ENCODE results near the gene CNIH4.
"Not testable (repeated sequence)": the region's sequence is repeated elsewhere in the genome, so short reads cannot be mapped to it uniquely, and the experiment has no call there.

CNIH4 gene

GRCh38 chr1:224343679-224344078, 13.0 kb upstream of the CNIH4 start:
- H3K79me2 ChIP-seq (ENCODE audit: control insufficient read depth, low read length): no peaks in the 10 kb centered on the region
- H3K27ac ChIP-seq (ENCODE audit: low read depth, low read length): no peak overlapping the region
- peaks cover 21% of the 10 kb centered on the region; the same call in 1 of the 2 replicates for H3K9me3 ChIP-seq (ENCODE audit: control insufficient read depth, insufficient read depth, low read length)
- no peaks in the 10 kb centered on the region for H4K20me1 ChIP-seq (ENCODE audit: control insufficient read depth, insufficient read depth, low read depth, low read length)
- H3K27me3 ChIP-seq (ENCODE audit: control insufficient read depth, low read length): peaks cover 14% of the 10 kb centered on the region
- H3K4me3 ChIP-seq (ENCODE audit: low read length): no peak overlapping the region
- H3K36me3 ChIP-seq (ENCODE audit: control insufficient read depth, low read length): no peaks in the 10 kb centered on the region
- H3K9me2 ChIP-seq (replicated peaks; ENCODE audit: control insufficient read depth, low read length): no peaks in the 10 kb centered on the region
- H3F3A ChIP-seq (ENCODE audit: control insufficient read depth, insufficient read depth): no peaks in the 10 kb centered on the region
- H3K4me2 ChIP-seq (ENCODE audit: low read length): no peak overlapping the region
- H3K4me1 ChIP-seq (ENCODE audit: control insufficient read depth, low read length): no peaks in the 10 kb centered on the region
- no peak for TF ChIP-seq EZH2phosphoT487 (IDR thresholded peaks at IDR 0.05; ENCODE audit: borderline replicate concordance, low read length)
- TF ChIP-seq CTCF (IDR thresholded peaks at IDR 0.05; ENCODE audit: low read depth, low read length, poor library complexity, severe bottlenecking): no peak

- Histone ChIP-seq H3K4me1 (ENCODE audit: control insufficient read depth, low read length) (no peaks in the 10 kb centered on the region), H3K9me3 (ENCODE audit: control insufficient read depth, insufficient read depth, low read length) (peaks cover 15% of the 10 kb centered on the region; the same call in 1 of the 2 replicates), H3K4me3 (ENCODE audit: low read length) (no peak overlapping the region), H3K9me2 (replicated peaks; ENCODE audit: control insufficient read depth, low read length) (no peaks in the 10 kb centered on the region), H3K79me2 (ENCODE audit: control insufficient read depth, low read length) (no peaks in the 10 kb centered on the region), H3K4me2 (ENCODE audit: low read length) (no peak overlapping the region), H3K27ac (ENCODE audit: low read depth, low read length) (no peak overlapping the region), H4K20me1 (ENCODE audit: control insufficient read depth, insufficient read depth, low read depth, low read length) (no peaks in the 10 kb centered on the region), H3K36me3 (ENCODE audit: control insufficient read depth, low read length) (no peaks in the 10 kb centered on the region), H3K27me3 (ENCODE audit: control insufficient read depth, low read length) (0 out of 2 replicates have a peak, but pooled peaks cover 3% of the 10 kb centered on the region), H3F3A (ENCODE audit: control insufficient read depth, insufficient read depth) (no peaks in the 10 kb centered on the region)
- no peak for TF ChIP-seq EZH2phosphoT487 (IDR thresholded peaks at IDR 0.05; ENCODE audit: borderline replicate concordance, low read length)
- no peak for TF ChIP-seq CTCF (IDR thresholded peaks at IDR 0.05; ENCODE audit: low read depth, low read length, poor library complexity, severe bottlenecking)
These were observed 8.5 kb upstream of the CNIH4 start for GRCh38 chr1:224348137-224348536.

DNA sequence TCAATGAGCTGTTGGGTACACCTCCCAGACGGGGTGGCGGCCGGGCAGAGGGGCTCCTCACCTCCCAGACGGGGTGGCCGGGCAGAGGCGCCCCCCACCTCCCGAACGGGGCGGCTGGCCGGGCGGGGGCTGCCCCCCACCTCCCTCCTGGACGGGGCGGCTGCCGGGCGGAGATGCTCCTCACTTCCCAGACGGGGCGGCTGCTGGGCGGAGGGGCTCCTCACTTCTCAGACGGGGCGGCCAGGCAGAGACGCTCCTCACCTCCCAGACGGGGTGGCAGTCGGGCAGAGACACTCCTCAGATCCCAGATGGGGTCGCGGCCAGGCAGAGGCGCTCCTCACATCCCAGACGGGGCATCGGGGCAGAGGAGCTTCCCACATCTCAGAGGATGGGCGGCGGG, 7.0 kb upstream of the CNIH4 start:
- not testable (repeated sequence) for H4K20me1 ChIP-seq (ENCODE audit: control insufficient read depth, insufficient read depth, low read depth, low read length); H3K36me3 ChIP-seq (ENCODE audit: control insufficient read depth, low read length); H3K9me2 ChIP-seq (replicated peaks; ENCODE audit: control insufficient read depth, low read length); H3K79me2 ChIP-seq (ENCODE audit: control insufficient read depth, low read length); H3K4me1 ChIP-seq (ENCODE audit: control insufficient read depth, low read length); H3K9me3 ChIP-seq (ENCODE audit: control insufficient read depth, insufficient read depth, low read length); H3K4me3 ChIP-seq (ENCODE audit: low read length); H3K27me3 ChIP-seq (ENCODE audit: control insufficient read depth, low read length); H3K27ac ChIP-seq (ENCODE audit: low read depth, low read length); H3F3A ChIP-seq (ENCODE audit: control insufficient read depth, insufficient read depth); H3K4me2 ChIP-seq (ENCODE audit: low read length)

DNA sequence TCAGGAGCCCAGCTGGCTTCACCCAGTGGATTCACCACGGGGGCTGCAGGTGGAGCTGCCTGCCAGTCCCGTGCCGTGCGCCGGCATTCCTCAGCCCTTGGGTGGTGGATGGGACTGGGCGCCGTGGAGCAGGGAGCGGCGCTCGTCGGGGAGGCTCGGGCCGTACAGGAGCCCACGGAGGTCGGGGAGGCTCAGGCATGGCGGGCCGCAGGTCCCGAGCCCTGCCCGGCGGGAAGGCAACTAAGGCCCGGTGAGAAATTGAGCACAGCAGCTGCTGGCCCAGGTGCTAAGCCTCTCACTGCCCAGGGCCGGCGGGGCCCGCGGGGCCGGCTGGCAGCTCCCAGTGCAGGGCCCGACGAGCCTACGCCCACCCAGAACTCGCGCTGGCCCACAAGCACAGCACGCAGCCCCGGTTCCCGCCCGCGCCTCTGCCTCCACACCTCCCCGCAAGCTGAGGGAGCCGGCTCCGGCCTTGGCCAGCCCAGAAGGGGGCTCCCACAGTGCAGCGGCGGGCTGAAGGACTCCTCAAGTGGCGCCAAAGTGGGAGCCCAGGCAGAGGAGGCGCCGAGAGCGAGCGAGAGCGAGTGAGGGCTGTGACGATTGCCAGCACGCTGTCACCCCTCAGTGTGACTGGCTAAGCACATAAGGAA, 4.1 kb upstream of the CNIH4 start:
- not testable (repeated sequence) for H3K79me2 ChIP-seq (ENCODE audit: control insufficient read depth, low read length); H3K36me3 ChIP-seq (ENCODE audit: control insufficient read depth, low read length); H3K9me2 ChIP-seq (replicated peaks; ENCODE audit: control insufficient read depth, low read length); H3K4me2 ChIP-seq (ENCODE audit: low read length); H4K20me1 ChIP-seq (ENCODE audit: control insufficient read depth, insufficient read depth, low read depth, low read length); H3K4me3 ChIP-seq (ENCODE audit: low read length); H3F3A ChIP-seq (ENCODE audit: control insufficient read depth, insufficient read depth); H3K4me1 ChIP-seq (ENCODE audit: control insufficient read depth, low read length); H3K27me3 ChIP-seq (ENCODE audit: control insufficient read depth, low read length); H3K9me3 ChIP-seq (ENCODE audit: control insufficient read depth, insufficient read depth, low read length); H3K27ac ChIP-seq (ENCODE audit: low read depth, low read length)
